Hepatocyte (in vitro differentiated cells): ENCODE data around the gene ARHGEF40. TPM values are rescaled to one million over a fixed set of nuclear protein-coding genes. Genes with fewer than 3 reads are reported as not detected.

ENCODE experiments used
- DNase-seq: peaks from one replicate; pipeline ENCODE4 v3.0.0-alpha.2; 2016; ENCODE audit warnings: low spot score
- H2AFZ ChIP-seq: fragments of 200-600 bp; sonication (generic); 2 replicates; pipeline ENCODE4 v1.6.0; 2016; ENCODE audit warnings: antibody characterized with exemption, mild to moderate bottlenecking
- H3K27ac ChIP-seq: fragments of 200-600 bp; sonication (generic); 2 replicates; pipeline ENCODE4 v1.5.1; 2016; ENCODE audit warnings: mild to moderate bottlenecking
- H3K27me3 ChIP-seq: fragments of 200-600 bp; sonication (generic); 2 replicates; pipeline ENCODE4 v1.6.1; 2016
- H3K36me3 ChIP-seq: fragments of 200-600 bp; sonication (generic); replicated peaks from 2 replicates; pipeline ENCODE4 v1.5.1; 2016; ENCODE audit warnings: low read depth; ENCODE audit not compliant: insufficient read depth
- H3K4me1 ChIP-seq: fragments of 200-600 bp; sonication (generic); 2 replicates; pipeline ENCODE4 v1.5.1; 2016; ENCODE audit warnings: mild to moderate bottlenecking, moderate library complexity; ENCODE audit not compliant: insufficient read depth
- H3K4me2 ChIP-seq: fragments of 200-600 bp; sonication (generic); 2 replicates; pipeline ENCODE4 v1.6.0; 2016
- H3K4me3 ChIP-seq: fragments of 200-600 bp; sonication (generic); 2 replicates; pipeline ENCODE4 v1.5.1; 2016; ENCODE audit warnings: mild to moderate bottlenecking
- H3K79me2 ChIP-seq: fragments of 200-600 bp; sonication (generic); 2 replicates; pipeline ENCODE4 v1.6.0; 2017; ENCODE audit warnings: mild to moderate bottlenecking
- H3K9me2 ChIP-seq: fragments of 200-600 bp; sonication (generic); replicated peaks from 2 replicates; pipeline ENCODE4 v1.6.0; 2017; ENCODE audit warnings: mild to moderate bottlenecking; ENCODE audit not compliant: insufficient read depth
- H3K9me3 ChIP-seq: fragments of 200-600 bp; sonication (generic); 2 replicates; pipeline ENCODE4 v1.5.1; 2016; ENCODE audit warnings: low read depth, mild to moderate bottlenecking
- H4K20me1 ChIP-seq: fragments of 200-600 bp; sonication (generic); 2 replicates; pipeline ENCODE4 v1.6.0; 2016; ENCODE audit warnings: mild to moderate bottlenecking; ENCODE audit not compliant: insufficient read depth, poor library complexity, severe bottlenecking
- EZH2 ChIP-seq: fragments of 200-600 bp; sonication (generic); IDR thresholded peaks from 2 replicates; pipeline ENCODE4 v1.6.1; 2016; ENCODE audit warnings: antibody characterized with exemption, mild to moderate bottlenecking, borderline replicate concordance
- EZH2phosphoT487 ChIP-seq: fragments of 200-600 bp; sonication (generic); IDR thresholded peaks from one replicate; pipeline ENCODE4 v1.6.1; 2018; ENCODE audit warnings: antibody characterized with exemption, mild to moderate bottlenecking, low read depth, moderate library complexity; ENCODE audit not compliant: unreplicated experiment, severe bottlenecking
- WGBS: methylation state at CpG from one replicate; pipeline ENCODE4 v1.1.6; 2016; ENCODE audit warnings: low lambda C conversion rate; ENCODE audit errors: missing lambda C conversion rate; 5-methylcytosine and 5-hydroxymethylcytosine counted together
- polyA plus RNA-seq: library from polyadenylated mRNA; unstranded; fragments of >200 nt; fragmentation: Nextera tagmentation; extraction: Ambion mirVana; gene quantifications from 2 replicates; pipeline ENCODE4 v1.2.1, GENCODE V29; 2016
- total RNA-seq: library from RNA; depleted of rRNA; stranded (reverse); fragments of >200 nt; gene quantifications from 2 replicates; pipeline ENCODE4 v1.2.3, GENCODE V29; 2014
- TF ChIP-seq, protein P1 (sequence below): fragments of 200-600 bp; sonication (generic); IDR thresholded peaks from 2 replicates; pipeline ENCODE4 v1.5.1; 2016; ENCODE audit warnings: antibody characterized with exemption, mild to moderate bottlenecking; ENCODE audit not compliant: poor library complexity

ARHGEF40 gene
- total and polyA plus RNA-seq, 2 experiments from 2014 or later = 38.1 to 53.7 TPM

DNA sequence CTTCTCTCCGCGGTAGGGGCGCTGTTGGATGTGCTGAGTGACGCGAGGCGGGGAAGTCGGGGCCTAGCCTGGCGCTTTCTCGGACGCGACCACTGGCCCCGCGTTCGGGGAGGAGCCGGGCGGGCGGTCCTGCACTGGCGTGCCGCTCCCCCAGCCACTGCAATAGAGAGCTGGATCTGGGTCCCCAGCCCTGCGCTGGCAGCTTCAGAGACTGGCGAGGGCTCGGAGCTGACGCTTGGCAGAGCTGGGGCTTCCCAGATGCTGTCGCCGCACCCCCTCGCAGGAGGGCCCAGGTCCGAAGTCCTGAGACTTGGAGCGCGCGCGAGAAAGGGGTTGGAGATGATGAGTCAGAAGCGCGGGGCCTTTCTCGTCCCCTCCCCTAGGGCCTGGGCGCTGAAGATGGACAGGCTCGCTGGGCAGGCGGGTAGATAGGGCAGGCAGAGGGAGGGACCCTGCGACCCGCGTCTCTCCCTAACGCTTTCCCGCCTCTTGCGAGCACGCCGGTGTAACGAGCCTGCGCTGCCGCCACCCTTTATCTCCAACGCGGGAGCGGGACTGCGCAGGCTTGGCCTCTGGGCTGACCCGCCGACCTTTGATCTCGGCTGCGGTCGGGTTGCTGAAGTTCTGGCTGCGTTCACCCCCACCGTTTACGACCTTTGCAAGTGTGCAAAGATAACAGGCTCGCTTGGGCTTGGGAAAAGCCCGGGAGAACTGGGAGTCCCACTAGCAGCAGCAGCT lies 33.8 kb downstream of the ARHGEF40 start:
- Histone ChIP-seq H2AFZ (peak overlapping the region; percentile 87), H3K79me2 (peaks cover 20% of the 10 kb centered on the region), H3K36me3 (no peaks in the 10 kb centered on the region), H3K4me1 (peaks cover 49% of the 10 kb centered on the region), H3K9me2 (no peaks in the 10 kb centered on the region), H3K27me3 (no peaks in the 10 kb centered on the region), H3K9me3 (no peaks in the 10 kb centered on the region), H4K20me1 (no peaks in the 10 kb centered on the region), H3K4me3 (peak overlapping the region; percentile 44), H3K27ac (peak overlapping the region; percentile 99), H3K4me2 (peak overlapping the region; percentile 85)
- 1% methylated on average over 62 of the region's 62 CpGs for WGBS
- TF ChIP-seq EZH2phosphoT487 (no peak), EZH2 (no peak)
- TF ChIP-seq, protein P1, sequence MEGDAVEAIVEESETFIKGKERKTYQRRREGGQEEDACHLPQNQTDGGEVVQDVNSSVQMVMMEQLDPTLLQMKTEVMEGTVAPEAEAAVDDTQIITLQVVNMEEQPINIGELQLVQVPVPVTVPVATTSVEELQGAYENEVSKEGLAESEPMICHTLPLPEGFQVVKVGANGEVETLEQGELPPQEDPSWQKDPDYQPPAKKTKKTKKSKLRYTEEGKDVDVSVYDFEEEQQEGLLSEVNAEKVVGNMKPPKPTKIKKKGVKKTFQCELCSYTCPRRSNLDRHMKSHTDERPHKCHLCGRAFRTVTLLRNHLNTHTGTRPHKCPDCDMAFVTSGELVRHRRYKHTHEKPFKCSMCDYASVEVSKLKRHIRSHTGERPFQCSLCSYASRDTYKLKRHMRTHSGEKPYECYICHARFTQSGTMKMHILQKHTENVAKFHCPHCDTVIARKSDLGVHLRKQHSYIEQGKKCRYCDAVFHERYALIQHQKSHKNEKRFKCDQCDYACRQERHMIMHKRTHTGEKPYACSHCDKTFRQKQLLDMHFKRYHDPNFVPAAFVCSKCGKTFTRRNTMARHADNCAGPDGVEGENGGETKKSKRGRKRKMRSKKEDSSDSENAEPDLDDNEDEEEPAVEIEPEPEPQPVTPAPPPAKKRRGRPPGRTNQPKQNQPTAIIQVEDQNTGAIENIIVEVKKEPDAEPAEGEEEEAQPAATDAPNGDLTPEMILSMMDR = peak; percentile 73
- DNase-seq = peak; percentile 98

DNA sequence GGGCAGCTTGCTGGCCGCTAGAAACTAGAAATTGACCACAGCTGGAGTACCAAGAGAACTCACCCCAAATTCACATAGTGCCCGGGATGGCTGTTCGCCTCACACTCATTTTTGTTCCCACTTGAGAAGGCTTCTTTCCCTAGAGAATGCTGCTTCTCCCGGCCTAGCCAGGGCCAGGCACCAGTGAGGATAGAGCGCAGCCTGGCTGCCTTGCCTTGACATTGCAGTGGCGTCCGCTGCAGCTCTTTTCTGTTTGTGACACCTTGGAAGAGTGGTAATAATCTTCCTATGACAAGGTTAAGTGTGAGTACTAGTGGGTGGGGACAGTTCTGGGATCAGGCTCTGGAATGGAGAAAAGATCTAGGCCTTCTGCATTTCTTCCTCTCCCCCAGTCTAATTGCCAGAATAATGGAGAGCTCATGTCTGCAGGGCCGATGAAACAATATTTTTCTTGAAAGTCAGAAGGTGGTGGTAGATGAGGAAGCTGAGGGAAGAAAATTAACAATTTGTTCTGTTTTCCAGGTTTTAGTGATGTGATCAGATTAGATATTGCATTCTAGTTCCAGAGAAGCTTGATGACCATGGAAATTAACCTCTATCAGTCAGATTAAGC lies 34.5 kb downstream of the ARHGEF40 start:
- no peaks in the 10 kb centered on the region for H3K9me2 ChIP-seq
- H3K4me2 ChIP-seq = peak overlapping the region; percentile 85
- peak overlapping the region; percentile 87 for H2AFZ ChIP-seq

DNA sequence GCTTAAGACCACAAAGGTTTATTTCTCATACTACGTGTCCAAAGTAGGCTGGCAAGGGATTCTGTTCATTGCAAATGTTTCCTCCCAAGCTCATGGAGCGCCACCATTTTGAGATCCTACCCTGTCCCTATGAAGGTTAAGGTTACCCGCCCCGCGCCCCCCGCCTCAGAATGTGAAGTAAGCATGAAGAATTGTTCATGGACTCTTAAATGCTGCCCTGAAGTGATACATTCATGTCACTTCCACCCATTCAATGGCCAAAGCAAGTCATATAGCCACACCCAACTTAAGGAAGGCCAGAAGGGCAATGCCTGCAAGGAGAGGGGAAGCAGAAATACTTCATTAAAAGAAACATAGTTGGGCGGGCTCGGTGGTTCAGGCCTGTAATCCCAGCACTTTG lies 35.0 kb downstream of the ARHGEF40 start:
- no peak for TF ChIP-seq EZH2
- no peak for TF ChIP-seq EZH2phosphoT487
- TF ChIP-seq, protein P1 = no peak
- no peak overlapping the region for H3K4me3 ChIP-seq
- peak overlapping the region; percentile 99 for H3K27ac ChIP-seq
- H4K20me1 ChIP-seq = no peaks in the 10 kb centered on the region
- WGBS = 85% methylated on average over 8 of the region's 8 CpGs
- no peaks in the 10 kb centered on the region for H3K9me3 ChIP-seq
- H3K4me1 ChIP-seq = peaks cover 38% of the 10 kb centered on the region
- H3K4me2 ChIP-seq = peak overlapping the region; percentile 85
- H3K79me2 ChIP-seq = peaks cover 8% of the 10 kb centered on the region
- H3K27me3 ChIP-seq = no peaks in the 10 kb centered on the region
- no peak overlapping the region for H2AFZ ChIP-seq
- no peaks in the 10 kb centered on the region for H3K9me2 ChIP-seq
- no peaks in the 10 kb centered on the region for H3K36me3 ChIP-seq
- no peak for DNase-seq

More for the DNA sequence above, 34.5 kb downstream of the ARHGEF40 start:
- Histone ChIP-seq H3K27me3 (no peaks in the 10 kb centered on the region), H4K20me1 (no peaks in the 10 kb centered on the region), H3K4me1 (peaks cover 43% of the 10 kb centered on the region), H3K27ac (peak overlapping the region; percentile 99), H3K36me3 (no peaks in the 10 kb centered on the region), H3K79me2 (peaks cover 14% of the 10 kb centered on the region), H3K4me3 (peak overlapping the region; percentile 44), H3K9me3 (no peaks in the 10 kb centered on the region)
- TF ChIP-seq, protein P1 = peak; percentile 97
- no peak for TF ChIP-seq EZH2
- no peak for TF ChIP-seq EZH2phosphoT487
- 10% methylated on average over 8 of the region's 8 CpGs for WGBS
- peak; percentile 90 for DNase-seq
